Endothelial cell of umbilical vein (primary cell): ENCODE results near the gene SMURF2.

ENCODE experiments used
- EZH2 ChIP-seq: IDR thresholded peaks from 2 replicates; pipeline ENCODE4 v1.6.1; 2012; ENCODE audit warnings: borderline replicate concordance, low read depth, mild to moderate bottlenecking, moderate library complexity, low read length, inconsistent platforms; ENCODE audit not compliant: severe bottlenecking
- FOS ChIP-seq: IDR thresholded peaks from 2 replicates; pipeline ENCODE4 v1.6.1; 2011; ENCODE audit warnings: mild to moderate bottlenecking, low read length, moderate library complexity, borderline replicate concordance; ENCODE audit not compliant: insufficient read depth
- TF ChIP-seq, protein P1 (sequence below), 2 donors: IDR thresholded peaks; 1 replicate in 1 of 2; 2 replicates in 1 of 2; pipeline ENCODE4 v1.5.1; 2011; ENCODE audit warnings: low read length in 2 of 2, mild to moderate bottlenecking in 2 of 2, moderate library complexity in 2 of 2, control low read depth in 1 of 2, inconsistent platforms in 1 of 2, low read depth in 1 of 2; ENCODE audit not compliant: insufficient read depth in 1 of 2; ENCODE audit errors: extremely low read depth in 1 of 2

DNA sequence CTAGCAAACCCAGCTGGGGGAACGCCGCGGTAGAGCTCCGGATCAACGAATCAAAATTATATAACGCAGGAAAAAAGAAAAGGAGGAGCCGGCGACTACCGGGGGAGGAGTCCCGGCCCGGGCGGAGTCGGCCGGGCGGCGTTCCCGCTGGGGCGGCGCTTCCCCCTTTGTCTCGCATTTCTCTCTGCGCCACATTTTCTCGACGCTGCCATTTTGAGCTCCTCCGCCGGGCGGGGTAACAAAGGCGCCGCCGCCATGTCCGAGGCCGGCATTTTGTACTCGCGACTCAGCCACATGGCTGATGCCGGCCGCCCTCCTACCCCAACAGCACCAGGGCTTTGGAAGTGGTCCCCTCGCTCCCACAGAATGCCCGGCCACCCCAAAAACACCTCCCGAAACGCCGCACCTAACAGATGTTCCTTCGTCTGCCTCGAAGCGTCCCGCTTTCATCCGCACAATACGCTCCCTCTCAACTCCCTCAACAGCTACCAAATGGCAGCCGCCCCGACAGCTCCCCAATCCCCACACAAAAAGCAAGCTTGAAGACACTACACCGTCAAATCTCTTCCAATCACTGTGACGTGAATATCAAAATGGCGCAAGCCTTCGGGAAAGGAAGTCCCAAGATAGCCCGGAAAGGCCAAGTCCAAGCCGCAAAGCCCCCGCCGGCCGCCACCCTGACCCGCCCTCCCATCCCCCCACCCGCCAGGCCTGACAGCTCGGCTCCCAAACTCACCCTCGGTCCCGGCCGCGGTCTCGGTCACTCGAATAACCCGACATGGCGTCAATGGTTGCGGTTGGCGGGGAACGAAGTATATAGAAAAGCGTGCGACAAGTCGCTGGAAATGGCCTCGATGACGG, 156.5 kb downstream of the SMURF2 start:
- TF ChIP-seq, protein P1, sequence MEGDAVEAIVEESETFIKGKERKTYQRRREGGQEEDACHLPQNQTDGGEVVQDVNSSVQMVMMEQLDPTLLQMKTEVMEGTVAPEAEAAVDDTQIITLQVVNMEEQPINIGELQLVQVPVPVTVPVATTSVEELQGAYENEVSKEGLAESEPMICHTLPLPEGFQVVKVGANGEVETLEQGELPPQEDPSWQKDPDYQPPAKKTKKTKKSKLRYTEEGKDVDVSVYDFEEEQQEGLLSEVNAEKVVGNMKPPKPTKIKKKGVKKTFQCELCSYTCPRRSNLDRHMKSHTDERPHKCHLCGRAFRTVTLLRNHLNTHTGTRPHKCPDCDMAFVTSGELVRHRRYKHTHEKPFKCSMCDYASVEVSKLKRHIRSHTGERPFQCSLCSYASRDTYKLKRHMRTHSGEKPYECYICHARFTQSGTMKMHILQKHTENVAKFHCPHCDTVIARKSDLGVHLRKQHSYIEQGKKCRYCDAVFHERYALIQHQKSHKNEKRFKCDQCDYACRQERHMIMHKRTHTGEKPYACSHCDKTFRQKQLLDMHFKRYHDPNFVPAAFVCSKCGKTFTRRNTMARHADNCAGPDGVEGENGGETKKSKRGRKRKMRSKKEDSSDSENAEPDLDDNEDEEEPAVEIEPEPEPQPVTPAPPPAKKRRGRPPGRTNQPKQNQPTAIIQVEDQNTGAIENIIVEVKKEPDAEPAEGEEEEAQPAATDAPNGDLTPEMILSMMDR (IDR thresholded peaks at IDR 0.05; ENCODE audit: extremely low read depth in 1 of 2, insufficient read depth in 1 of 2, low read depth in 1 of 2, low read length in 2 of 2), result no peak
- TF ChIP-seq EZH2, result no peak
- TF ChIP-seq FOS, result no peak
